HG02852 (cell line): ENCODE results near the gene KCNK5.

Source experiments
- ATAC-seq: cut with Tn5 transposase; IDR thresholded peaks from one replicate; pipeline ENCODE4 v1.9.1; 2021; ENCODE audit warnings: mild to moderate bottlenecking, moderate library complexity; ENCODE audit not compliant: unreplicated experiment

Gene KCNK5

GRCh38 chr6:39228992-39229767, at the start of gene KCNK5:
Gene KCNK5 (minus strand): TSS chr6:39229475. CDS start chr6:39229111, 364 bp downstream.
- no peak for ATAC-seq

- ATAC-seq, result no peak
Observed at GRCh38 chr6:39276379-39276995, 47.2 kb upstream of the KCNK5 start.

GRCh38 chr6:39274903-39275302, 45.6 kb upstream of the KCNK5 start:
- ATAC-seq, result no peak

GRCh38 chr6:39274471-39274870, 45.2 kb upstream of the KCNK5 start:
- no peak for ATAC-seq

- no peak for ATAC-seq
Observed at GRCh38 chr6:39273406-39273821, 44.1 kb upstream of the KCNK5 start.

- no peak for ATAC-seq
Observed at GRCh38 chr6:39269961-39270360, 40.7 kb upstream of the KCNK5 start.

GRCh38 chr6:39268721-39269120, 39.4 kb upstream of the KCNK5 start:
- no peak for ATAC-seq

GRCh38 chr6:39268171-39268570, 38.9 kb upstream of the KCNK5 start:
- no peak for ATAC-seq

- no peak for ATAC-seq
Observed at GRCh38 chr6:39266782-39267355, 37.6 kb upstream of the KCNK5 start.

- ATAC-seq, result no peak
Observed at GRCh38 chr6:39266375-39266774, 37.1 kb upstream of the KCNK5 start.

GRCh38 chr6:39263303-39264037, 34.2 kb upstream of the KCNK5 start:
- ATAC-seq, result no peak

- ATAC-seq, result no peak
Observed at GRCh38 chr6:39261751-39262150, 32.5 kb upstream of the KCNK5 start.

GRCh38 chr6:39260953-39261352, 31.7 kb upstream of the KCNK5 start:
- no peak for ATAC-seq

- ATAC-seq, result no peak
Observed at GRCh38 chr6:39260456-39260855, 31.2 kb upstream of the KCNK5 start.

GRCh38 chr6:39256294-39256940, 27.1 kb upstream of the KCNK5 start:
- no peak for ATAC-seq

GRCh38 chr6:39254999-39255535, 25.8 kb upstream of the KCNK5 start:
- ATAC-seq, result no peak

- no peak for ATAC-seq
Observed at GRCh38 chr6:39251406-39251805, 22.1 kb upstream of the KCNK5 start.

- ATAC-seq, result no peak
Observed at GRCh38 chr6:39250507-39250906, 21.2 kb upstream of the KCNK5 start.

- no peak for ATAC-seq
Observed at GRCh38 chr6:39249278-39249677, 20.0 kb upstream of the KCNK5 start.

GRCh38 chr6:39247667-39248194, 18.5 kb upstream of the KCNK5 start:
- no peak for ATAC-seq
